ENCODE data around the gene ZNF546. TPM values are rescaled to one million over a fixed set of nuclear protein-coding genes. Genes with fewer than 3 reads are reported as not detected.

Gene ZNF546
- total RNA-seq, 1 experiment from 2014 or later = 1.1 TPM

GRCh38 chr19:39987596-39987995 lies 9.3 kb upstream of the ZNF546 start (continued):
- TF ChIP-seq ZNF532 (CRISPR knock-in tag; IDR thresholded peaks at IDR 0.05; ENCODE audit: borderline replicate concordance) (no peak), GABPB1 (CRISPR knock-in tag; IDR thresholded peaks at IDR 0.05) (no peak), CREM (CRISPR knock-in tag; IDR thresholded peaks at IDR 0.05) (no peak), ZNF317 (CRISPR knock-in tag; IDR thresholded peaks at IDR 0.05; ENCODE audit: borderline replicate concordance, low read depth) (no peak), NFE2L1 (CRISPR knock-in tag; IDR thresholded peaks at IDR 0.05) (no peak), USF1 (CRISPR knock-in tag; IDR thresholded peaks at IDR 0.05) (no peak), RELA (CRISPR knock-in tag; IDR thresholded peaks at IDR 0.05; ENCODE audit: borderline replicate concordance) (no peak), ATF1 (CRISPR knock-in tag; IDR thresholded peaks at IDR 0.05) (no peak)

- DNase-seq (ENCODE audit: low spot score) (no peak), ATAC-seq (no peak)
- ChIA-PET POLR2A (no interaction called here), CTCF (no interaction called here)
- no peak overlapping the region for H3K4me3 Mint-ChIP-seq
- peaks cover 21% of the 10 kb centered on the region for H3K36me3 Mint-ChIP-seq
- no peak overlapping the region for H3K27ac Mint-ChIP-seq
- peaks cover 28% of the 10 kb centered on the region for H3K9me3 Mint-ChIP-seq
- H3K4me1 Mint-ChIP-seq = peaks cover 14% of the 10 kb centered on the region
- TF ChIP-seq TEAD4 (CRISPR knock-in tag; IDR thresholded peaks at IDR 0.05) (no peak), USF1 (CRISPR knock-in tag; IDR thresholded peaks at IDR 0.05) (no peak), ELF4 (CRISPR knock-in tag; IDR thresholded peaks at IDR 0.05; ENCODE audit: low read depth) (no peak), ATF1 (CRISPR knock-in tag; IDR thresholded peaks at IDR 0.05) (no peak), GABPB1 (CRISPR knock-in tag; IDR thresholded peaks at IDR 0.05) (no peak), ATF6 (CRISPR knock-in tag; IDR thresholded peaks at IDR 0.05) (no peak), PREB (CRISPR knock-in tag; IDR thresholded peaks at IDR 0.05; ENCODE audit: borderline replicate concordance) (no peak), IRF2 (CRISPR knock-in tag; IDR thresholded peaks at IDR 0.05; ENCODE audit: borderline replicate concordance, low read depth) (no peak), CREM (CRISPR knock-in tag; IDR thresholded peaks at IDR 0.05) (no peak), ZNF263 (CRISPR knock-in tag; IDR thresholded peaks at IDR 0.05; ENCODE audit: low read depth) (no peak), PRRX2 (CRISPR knock-in tag; IDR thresholded peaks at IDR 0.05) (no peak)
- H3K27me3 Mint-ChIP-seq (ENCODE audit: low read depth) = no peaks in the 10 kb centered on the region
Observed at GRCh38 chr19:39993605-39994004, 3.3 kb upstream of the ZNF546 start.

GRCh38 chr19:39994361-39994760 lies 2.5 kb upstream of the ZNF546 start:
- Mint-ChIP-seq H3K4me3 (no peak overlapping the region), H3K36me3 (peaks cover 21% of the 10 kb centered on the region), H3K27me3 (ENCODE audit: low read depth) (no peaks in the 10 kb centered on the region), H3K4me1 (peaks cover 14% of the 10 kb centered on the region), H3K9me3 (peaks cover 25% of the 10 kb centered on the region), H3K27ac (no peak overlapping the region)
- no peak for DNase-seq (ENCODE audit: low spot score)
- CTCF ChIA-PET = no interaction called here
- POLR2A ChIA-PET = no interaction called here
- ATAC-seq = no peak
- TF ChIP-seq PRDM15 (CRISPR knock-in tag; IDR thresholded peaks at IDR 0.05) (no peak), USF2 (CRISPR knock-in tag; IDR thresholded peaks at IDR 0.05) (no peak), ZSCAN18 (CRISPR knock-in tag; IDR thresholded peaks at IDR 0.05) (no peak), SOX15 (CRISPR knock-in tag; IDR thresholded peaks at IDR 0.05) (no peak)

Measured in WTC11 (cell line).